HG02623 (cell line): ENCODE measurements around the gene DIPK1C.

ENCODE experiments used
- ATAC-seq: cut with Tn5 transposase; IDR thresholded peaks from one replicate; pipeline ENCODE4 v1.9.1; 2021; ENCODE audit warnings: moderate library complexity; ENCODE audit not compliant: unreplicated experiment

The DIPK1C gene

DNA sequence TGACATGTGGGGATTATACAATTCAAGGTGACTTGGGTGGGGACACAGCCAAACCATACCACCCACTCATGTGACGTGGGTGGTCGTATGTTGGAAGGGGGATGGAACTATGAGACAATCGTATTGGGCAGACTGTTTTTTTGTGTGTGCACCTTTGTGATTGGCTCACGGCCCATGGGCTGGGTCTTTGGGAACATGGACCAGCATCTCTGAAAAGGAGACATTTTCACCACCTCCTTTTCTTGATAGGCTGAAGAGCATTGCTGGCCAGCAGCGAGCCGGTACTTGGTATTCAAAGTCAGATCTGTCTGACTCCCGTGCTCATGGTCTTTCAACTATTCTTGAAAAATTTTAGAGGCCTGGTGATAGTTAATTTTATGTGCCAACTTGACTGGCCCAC, 62.1 kb downstream of the DIPK1C start:
- no peak for ATAC-seq

DNA sequence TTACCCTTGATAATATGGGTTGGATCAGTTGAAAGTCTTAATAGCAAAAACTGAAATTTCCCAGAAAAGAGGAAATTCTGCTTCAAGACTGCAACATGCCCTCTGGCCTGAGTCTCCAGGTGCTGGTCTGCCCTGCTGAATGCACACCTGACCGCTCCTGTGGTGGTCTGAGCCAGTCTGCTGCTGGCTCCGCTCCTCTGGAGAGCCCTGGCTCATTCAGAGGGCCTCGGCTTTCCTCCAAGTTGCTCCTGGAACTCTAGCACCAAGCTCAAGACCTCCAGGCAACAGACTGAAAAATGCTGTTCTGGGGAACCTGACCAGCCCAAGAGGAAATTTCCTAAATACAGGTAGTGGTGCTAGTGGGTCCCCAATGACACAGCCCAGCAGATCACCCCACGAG, 64.8 kb downstream of the DIPK1C start:
- no peak for ATAC-seq

DNA sequence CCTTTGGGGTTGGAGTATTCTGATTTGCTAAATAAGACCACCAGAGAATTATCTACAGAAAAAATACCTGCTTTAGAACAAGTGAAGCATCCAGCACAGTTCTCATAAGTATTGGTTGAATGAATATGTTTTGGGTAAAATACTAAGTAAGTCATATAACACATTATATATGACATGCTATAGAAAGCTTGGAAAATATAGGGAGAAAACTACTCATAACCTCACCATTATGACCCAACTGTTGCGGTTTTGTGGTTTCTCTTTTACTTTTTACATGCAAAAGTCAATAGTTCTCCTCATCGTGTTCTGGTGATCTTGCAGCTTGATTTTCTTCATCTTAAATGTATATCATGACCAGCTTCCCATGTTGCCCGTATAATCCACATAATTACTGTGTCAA, 66.2 kb downstream of the DIPK1C start:
- no peak for ATAC-seq

DNA sequence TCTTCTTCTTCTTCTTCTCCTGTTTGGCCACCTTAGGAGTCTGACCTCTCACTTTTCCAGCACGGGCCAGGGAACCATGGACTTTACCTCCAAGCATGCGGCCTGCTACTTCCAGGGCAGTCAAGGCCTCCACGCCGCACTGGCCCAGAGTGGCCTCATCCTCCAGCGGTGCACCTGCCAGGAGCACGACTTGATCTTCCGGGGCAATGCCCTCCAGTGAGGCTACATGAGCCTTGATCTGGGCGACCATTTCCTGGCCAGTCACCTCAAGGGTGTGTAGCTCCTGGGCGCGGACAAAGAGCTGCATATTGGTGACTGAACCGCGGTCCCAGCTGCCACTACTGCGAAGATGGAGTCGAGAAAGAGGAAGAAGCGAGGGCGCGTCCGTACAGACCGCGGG, 67.1 kb downstream of the DIPK1C start:
- no peak for ATAC-seq

DNA sequence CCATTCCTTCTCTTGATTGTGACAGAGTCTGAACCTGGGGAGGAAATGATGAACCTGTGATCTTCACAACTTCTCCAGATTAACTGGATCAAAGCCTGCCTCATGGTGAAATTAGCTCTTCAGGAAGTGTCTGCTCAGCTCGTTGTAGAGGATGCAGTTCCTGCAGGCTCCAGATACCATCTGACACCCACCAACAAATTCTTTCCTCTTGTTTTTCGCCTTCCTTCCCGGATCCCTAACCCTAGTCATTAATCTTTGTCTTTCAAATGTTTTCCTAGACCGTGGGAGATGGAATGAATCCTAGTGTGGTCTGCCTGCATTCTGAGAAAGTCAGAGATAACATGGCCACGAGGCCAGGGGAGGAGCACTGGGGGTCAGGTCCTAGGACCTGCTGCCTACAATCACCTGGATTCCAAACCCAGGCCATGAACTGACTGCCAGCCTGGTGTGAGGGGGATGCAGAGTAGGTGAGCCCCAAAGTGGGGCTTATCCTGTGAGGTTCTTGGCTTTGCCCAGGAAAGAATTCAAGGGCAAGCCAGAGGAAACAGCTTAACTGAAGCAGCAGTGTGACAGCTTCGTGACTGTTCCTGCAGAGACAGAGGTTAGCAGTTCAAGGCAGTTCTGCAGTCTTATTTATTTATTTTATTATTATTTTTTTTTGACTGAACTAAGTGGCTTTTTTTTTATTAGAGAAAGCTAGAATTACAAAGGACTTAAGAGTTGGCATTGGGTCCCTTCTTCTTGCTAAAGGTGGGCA, 67.8 kb downstream of the DIPK1C start:
- no peak for ATAC-seq

DNA sequence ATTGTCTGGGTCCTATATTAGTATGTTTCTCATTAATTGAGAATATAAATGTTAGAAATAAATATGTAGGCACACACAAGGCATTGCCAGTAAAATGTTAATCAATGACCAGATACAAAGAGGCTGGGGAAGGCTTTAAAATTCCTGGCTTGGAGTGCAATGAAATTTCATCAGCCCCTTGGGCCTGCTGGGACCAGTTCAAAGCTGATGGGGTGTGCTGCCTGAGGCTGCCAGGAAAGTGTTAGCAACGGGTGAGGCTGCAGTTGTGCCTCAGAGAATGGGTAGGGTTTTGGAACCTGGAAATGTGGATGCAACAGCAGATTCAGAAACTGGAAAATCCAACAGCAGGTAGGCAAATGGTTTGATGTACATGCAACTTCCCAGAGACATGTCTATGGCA, 68.9 kb downstream of the DIPK1C start:
- ATAC-seq = no peak

DNA sequence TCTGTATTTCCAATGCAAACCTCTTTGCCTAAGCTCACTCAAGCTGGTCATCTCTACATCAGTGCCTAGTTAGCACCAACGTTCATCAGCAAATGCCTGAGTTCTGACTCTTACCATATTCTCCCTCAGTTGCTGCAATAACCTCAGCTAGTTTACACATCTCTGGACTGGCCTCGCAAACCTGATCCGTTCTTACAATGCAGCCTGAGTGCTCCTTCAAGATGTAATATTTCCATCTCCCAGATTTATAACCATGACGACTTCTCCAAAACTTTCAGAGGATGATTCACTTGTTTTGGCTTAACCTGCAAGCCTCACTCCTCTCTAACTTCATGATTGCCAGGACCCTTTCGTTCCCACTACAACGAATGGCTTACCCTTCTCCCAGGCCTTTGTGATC, 69.7 kb downstream of the DIPK1C start:
- ATAC-seq = no peak
